Suprapubic skin (tissue), 4 donors: Measurements from ENCODE around the gene ELF5. TPM values are rescaled to one million over a fixed set of nuclear protein-coding genes. Genes with fewer than 3 reads are reported as not detected.

Source experiments
- DNase-seq, 2 donors: peaks; one replicate each; pipeline ENCODE4 v3.0.0-alpha.2; 2019; ENCODE audit warnings: low spot score in 2 of 2
- H3K27ac ChIP-seq: fragments of 200-600 bp; sonication (generic); one replicate; pipeline ENCODE4 v1.5.1; 2019
- H3K27me3 ChIP-seq: fragments of 200-600 bp; sonication (generic); one replicate; pipeline ENCODE4 v1.5.1; 2019
- H3K36me3 ChIP-seq: fragments of 200-600 bp; sonication (generic); one replicate; pipeline ENCODE4 v1.5.1; 2019
- H3K4me1 ChIP-seq: fragments of 200-600 bp; sonication (generic); one replicate; pipeline ENCODE4 v1.5.1; 2019
- H3K4me3 ChIP-seq: fragments of 200-600 bp; sonication (generic); one replicate; pipeline ENCODE4 v1.5.1; 2019; ENCODE audit warnings: mild to moderate bottlenecking
- H3K9me3 ChIP-seq: fragments of 200-600 bp; sonication (generic); one replicate; pipeline ENCODE4 v1.5.1; 2019
- CTCF ChIP-seq, 2 donors: fragments of 200-600 bp in 1 of 2; fragments of 450-650 bp in 1 of 2; sonication (generic) in 1 of 2; IDR thresholded peaks; one replicate each; pipeline ENCODE4 v1.5.1; 2016 to 2019; ENCODE audit warnings: antibody characterized with exemption in 2 of 2, mild to moderate bottlenecking in 1 of 2, moderate library complexity in 1 of 2
- EP300 ChIP-seq: sonication (generic); formaldehyde crosslinking; IDR thresholded peaks from one replicate; pipeline ENCODE4 v1.6.1; 2017; ENCODE audit warnings: antibody characterized with exemption
- POLR2A ChIP-seq, 2 donors: fragments of 450-650 bp; IDR thresholded peaks; one replicate each; pipeline ENCODE4 v1.6.1; 2017; ENCODE audit warnings: antibody characterized with exemption in 2 of 2, mild to moderate bottlenecking in 2 of 2, moderate library complexity in 2 of 2
- POLR2AphosphoS5 ChIP-seq, 3 donors: sonication (generic); formaldehyde crosslinking; IDR thresholded peaks; one replicate each; pipeline ENCODE4 v1.6.1; 2017; ENCODE audit warnings: antibody characterized with exemption in 3 of 3
- WGBS: methylation state at CpG from one replicate; pipeline ENCODE4 v1.1.5; 2018; 5-methylcytosine and 5-hydroxymethylcytosine counted together
- total RNA-seq, 4 donors: library from RNA; depleted of rRNA; stranded (reverse); fragments of >200 nt; gene quantifications; one replicate each; pipeline ENCODE4 v1.1.0, GENCODE V29; 2016

The ELF5 gene
- total RNA-seq, 4 donors from 2014 or later: 7.9 to 20.4 (median 11.9) TPM

GRCh38 chr11:34457607-34458006, 56.0 kb downstream of the ELF5 start:
- H3K9me3 ChIP-seq: no peaks in the 10 kb centered on the region
- no peaks in the 10 kb centered on the region for H3K4me1 ChIP-seq
- no peak for DNase-seq
- TF ChIP-seq CTCF (IDR thresholded peaks at IDR 0.05): no peak
- no peak overlapping the region for H3K4me3 ChIP-seq
- H3K27me3 ChIP-seq: no peaks in the 10 kb centered on the region
- H3K36me3 ChIP-seq: peaks cover 79% of the 10 kb centered on the region
- 95% methylated on average over 2 of the region's 2 CpGs for WGBS
- no peak overlapping the region for H3K27ac ChIP-seq

DNA sequence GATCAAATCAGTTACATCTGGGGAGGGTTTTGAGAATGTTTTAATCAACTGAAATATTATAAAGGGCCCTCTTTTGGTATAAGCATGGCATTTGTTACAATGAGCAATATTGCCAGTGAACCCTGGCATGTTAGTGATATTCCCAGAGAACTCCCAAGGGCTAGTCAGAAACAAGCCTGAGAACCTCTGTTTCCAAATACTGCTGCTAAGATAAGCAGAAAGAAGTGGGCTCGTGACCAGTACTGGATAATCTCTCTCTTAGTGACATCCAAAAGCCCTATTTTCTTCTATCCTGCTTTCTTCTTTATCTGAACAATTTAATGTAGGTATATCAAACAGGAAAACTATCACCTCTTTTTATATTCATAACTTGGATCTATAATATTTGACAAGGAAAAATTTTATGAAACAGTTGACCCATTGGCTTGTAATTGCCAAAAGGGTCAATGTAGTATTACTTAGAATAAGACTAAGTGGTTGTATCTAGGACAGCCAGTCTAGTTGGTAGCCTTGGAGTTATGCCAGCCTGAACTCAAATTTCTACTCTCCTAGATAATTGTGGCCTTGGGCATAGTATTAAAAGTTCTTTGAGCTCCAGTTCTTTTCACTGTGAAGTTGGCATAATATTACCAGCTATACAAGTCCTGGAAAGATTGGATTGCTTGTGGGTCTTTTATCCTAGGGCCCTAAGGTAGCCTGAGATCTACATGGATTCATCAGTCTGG, 59.1 kb downstream of the ELF5 start:
- Histone ChIP-seq H3K27ac (no peak overlapping the region), H3K27me3 (no peaks in the 10 kb centered on the region), H3K4me3 (no peak overlapping the region), H3K4me1 (no peaks in the 10 kb centered on the region), H3K9me3 (no peaks in the 10 kb centered on the region), H3K36me3 (peaks cover 90% of the 10 kb centered on the region)
- no peak for DNase-seq
- WGBS: 98% methylated on average over 1 of the region's 1 CpG
- TF ChIP-seq CTCF (IDR thresholded peaks at IDR 0.05): no peak
- no peak for TF ChIP-seq POLR2AphosphoS5 (IDR thresholded peaks at IDR 0.05)
- TF ChIP-seq EP300: no peak
- TF ChIP-seq POLR2A (IDR thresholded peaks at IDR 0.05): no peak

DNA sequence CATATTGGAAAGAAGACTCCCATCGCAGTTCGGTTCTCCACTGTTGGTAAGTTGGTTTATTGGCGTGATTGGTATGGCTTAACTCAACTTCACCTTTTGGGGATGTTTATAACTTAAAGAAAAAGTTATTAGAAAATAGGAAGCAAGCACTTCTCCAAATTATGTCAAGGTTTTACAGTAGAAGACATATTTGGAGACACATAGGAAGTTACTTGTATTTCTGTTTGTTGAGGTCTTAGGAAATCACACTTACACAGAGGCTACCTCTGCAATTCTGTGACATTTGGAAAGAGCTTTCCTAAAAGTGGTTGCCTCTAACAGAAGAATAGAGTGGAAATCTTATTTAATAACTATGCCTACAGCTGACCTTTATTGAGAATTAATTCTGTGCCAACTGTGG, 62.5 kb downstream of the ELF5 start:
- Histone ChIP-seq H3K9me3 (no peaks in the 10 kb centered on the region), H3K27ac (no peak overlapping the region), H3K4me1 (no peaks in the 10 kb centered on the region), H3K36me3 (peaks cover 63% of the 10 kb centered on the region), H3K4me3 (no peak overlapping the region), H3K27me3 (no peaks in the 10 kb centered on the region)
- no peak for TF ChIP-seq POLR2AphosphoS5 (IDR thresholded peaks at IDR 0.05)
- no peak for TF ChIP-seq POLR2A (IDR thresholded peaks at IDR 0.05)
- TF ChIP-seq EP300: no peak
- TF ChIP-seq CTCF (IDR thresholded peaks at IDR 0.05): no peak
- 95% methylated on average over 3 of the region's 3 CpGs for WGBS
- DNase-seq: no peak

DNA sequence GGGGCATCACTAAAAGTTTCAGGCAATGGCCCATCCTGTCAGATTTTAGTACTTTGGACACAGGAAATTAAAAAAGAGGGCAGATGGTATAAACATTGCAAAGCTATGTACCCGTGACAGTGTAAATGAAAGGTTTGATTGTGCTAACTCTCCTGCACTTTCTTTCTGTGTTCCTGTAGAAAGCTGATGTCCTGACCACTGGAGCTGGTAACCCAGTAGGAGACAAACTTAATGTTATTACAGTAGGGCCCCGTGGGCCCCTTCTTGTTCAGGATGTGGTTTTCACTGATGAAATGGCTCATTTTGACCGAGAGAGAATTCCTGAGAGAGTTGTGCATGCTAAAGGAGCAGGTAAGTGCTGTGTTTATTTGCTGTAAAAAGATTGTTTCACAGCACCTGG, 64.6 kb downstream of the ELF5 start:
- no peaks in the 10 kb centered on the region for H3K4me1 ChIP-seq
- no peaks in the 10 kb centered on the region for H3K9me3 ChIP-seq
- H3K27me3 ChIP-seq: no peaks in the 10 kb centered on the region
- no peak overlapping the region for H3K4me3 ChIP-seq
- no peak for TF ChIP-seq POLR2AphosphoS5 (IDR thresholded peaks at IDR 0.05)
- TF ChIP-seq POLR2A (IDR thresholded peaks at IDR 0.05): no peak
- TF ChIP-seq CTCF (IDR thresholded peaks at IDR 0.05): no peak
- no peak for TF ChIP-seq EP300
- DNase-seq: no peak
- peaks cover 46% of the 10 kb centered on the region for H3K36me3 ChIP-seq
- no peak overlapping the region for H3K27ac ChIP-seq
- 77% methylated on average over 3 of the region's 3 CpGs for WGBS

DNA sequence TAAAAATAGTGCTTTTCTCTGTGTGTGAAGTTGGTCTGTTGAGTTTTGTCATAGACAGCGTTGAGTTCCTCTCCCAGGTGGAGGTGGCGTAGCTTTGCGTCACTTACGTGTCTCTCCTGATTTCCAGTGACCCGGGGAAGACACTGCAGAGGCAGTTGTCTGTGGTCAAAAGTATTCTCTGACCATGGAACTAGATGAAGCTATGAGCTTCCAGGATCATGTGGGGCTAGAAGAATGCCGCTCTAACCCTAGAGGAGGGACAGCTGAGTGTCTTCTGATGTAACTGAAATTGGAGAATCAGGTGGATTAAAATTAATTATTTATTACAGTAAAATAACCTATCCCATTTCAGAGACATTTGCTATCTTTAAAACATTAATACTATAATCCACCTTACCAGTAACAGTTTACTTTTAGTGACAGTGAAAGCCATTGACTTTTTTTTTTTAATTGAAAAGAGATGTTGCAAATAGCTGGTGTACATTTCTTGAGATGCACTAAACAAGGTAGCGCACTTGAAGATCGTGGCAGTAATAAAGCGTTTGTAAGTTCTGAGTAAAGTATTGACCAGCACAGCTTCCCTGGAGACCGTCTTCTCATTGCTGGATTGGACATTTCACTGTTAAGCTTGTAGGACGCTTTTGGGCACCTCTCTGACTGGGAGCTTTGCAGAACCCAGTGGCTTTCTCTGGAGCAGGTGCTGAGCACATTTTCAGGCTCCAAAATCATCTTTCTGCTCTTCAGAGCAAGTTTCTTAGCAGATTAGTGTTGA, 65.2 kb downstream of the ELF5 start:
- no peaks in the 10 kb centered on the region for H3K27me3 ChIP-seq
- H3K4me3 ChIP-seq: no peak overlapping the region
- peaks cover 40% of the 10 kb centered on the region for H3K36me3 ChIP-seq
- TF ChIP-seq CTCF (IDR thresholded peaks at IDR 0.05) (no peak), POLR2AphosphoS5 (IDR thresholded peaks at IDR 0.05) (no peak), POLR2A (IDR thresholded peaks at IDR 0.05) (no peak), EP300 (no peak)
- no peak for DNase-seq
- H3K4me1 ChIP-seq: peaks cover under 1% of the 10 kb centered on the region
- 92% methylated on average over 11 of the region's 11 CpGs for WGBS
- no peak overlapping the region for H3K27ac ChIP-seq
- H3K9me3 ChIP-seq: no peaks in the 10 kb centered on the region
